H1 (cell line): ENCODE measurements around the gene POU6F2. TPM values are rescaled to one million over a fixed set of nuclear protein-coding genes. Genes with fewer than 3 reads are reported as not detected.

Experiments used
- CHD1 ChIP-seq: IDR thresholded peaks from 2 replicates; pipeline ENCODE4 v1.6.1; 2012; ENCODE audit warnings: low read depth, low read length, improper control_type of control experiment
- CHD7 ChIP-seq: fragments of 300-600 bp; sonication (generic); IDR thresholded peaks from 2 replicates; pipeline ENCODE4 v1.7.1; 2012; ENCODE audit warnings: low read length, moderate library complexity, mild to moderate bottlenecking, inconsistent platforms; ENCODE audit not compliant: insufficient replicate concordance
- CTBP2 ChIP-seq: IDR thresholded peaks from 2 replicates; pipeline ENCODE4 v1.7.0; 2011; ENCODE audit warnings: borderline replicate concordance, mild to moderate bottlenecking, moderate library complexity, mixed read lengths, low read length; ENCODE audit not compliant: insufficient read depth, insufficient read length
- EGR1 ChIP-seq: IDR thresholded peaks from 2 replicates; pipeline ENCODE4 v1.6.1; 2011; ENCODE audit warnings: low read depth, low read length, borderline replicate concordance
- KDM4A ChIP-seq: IDR thresholded peaks from one replicate; pipeline ENCODE4 v1.7.1; 2012; ENCODE audit warnings: low read depth, mild to moderate bottlenecking, moderate library complexity, low read length, inconsistent platforms; ENCODE audit not compliant: severe bottlenecking
- POLR2A ChIP-seq, 2 experiments: IDR thresholded peaks; 1 replicate in 1 of 2; 2 replicates in 1 of 2; pipeline ENCODE4 v1.6.1; 2011; ENCODE audit warnings: low read depth in 2 of 2, low read length in 2 of 2, mild to moderate bottlenecking in 2 of 2; ENCODE audit errors: control extremely low read depth in 1 of 2
- RBBP5 ChIP-seq: IDR thresholded peaks from 2 replicates; pipeline ENCODE4 v1.7.1; 2012; ENCODE audit warnings: low read depth, mild to moderate bottlenecking, inconsistent platforms, low read length, moderate library complexity, borderline replicate concordance
- SUZ12 ChIP-seq: fragments of 200-600 bp; sonication (generic); IDR thresholded peaks from 2 replicates; pipeline ENCODE4 v1.6.1; 2012; ENCODE audit warnings: mild to moderate bottlenecking, inconsistent platforms, low read length, moderate library complexity, mixed read lengths
- polyA plus RNA-seq, 7 experiments: library from polyadenylated mRNA; depleted of rRNA in 3 of 7; stranded (reverse) in 5 of 7; unstranded in 2 of 7; fragments of >200 nt in 5 of 7; fragments of 200-250 nt in 2 of 7; gene quantifications; 1 replicate in 5 of 7; 2 replicates in 1 of 7; 4 replicates in 1 of 7; pipeline versions ENCODE4 v1.2.1 to v1.2.3, GENCODE V29; 2011 to 2013; ENCODE audit warnings: missing spikeins in 2 of 7, mixed read lengths in 2 of 7
- total RNA-seq: library from RNA; stranded (reverse); fragmentation: NEBNext Ultra II Directional; extraction: Animal tissue kit (Norgen Biotek cat#: 25700); gene quantifications from 2 replicates; pipeline ENCODE4 v1.2.1, GENCODE V29; 2021
- TF ChIP-seq, protein P1 (sequence below): IDR thresholded peaks from 2 replicates; pipeline ENCODE4 v1.6.1; 2012; ENCODE audit warnings: inconsistent platforms

The POU6F2 gene
- total and polyA plus RNA-seq, 2 of the 8 experiments (the other 6 are each of a cell fraction or from before 2014, with no cell fraction given): 1.1 to 2.0 TPM

DNA sequence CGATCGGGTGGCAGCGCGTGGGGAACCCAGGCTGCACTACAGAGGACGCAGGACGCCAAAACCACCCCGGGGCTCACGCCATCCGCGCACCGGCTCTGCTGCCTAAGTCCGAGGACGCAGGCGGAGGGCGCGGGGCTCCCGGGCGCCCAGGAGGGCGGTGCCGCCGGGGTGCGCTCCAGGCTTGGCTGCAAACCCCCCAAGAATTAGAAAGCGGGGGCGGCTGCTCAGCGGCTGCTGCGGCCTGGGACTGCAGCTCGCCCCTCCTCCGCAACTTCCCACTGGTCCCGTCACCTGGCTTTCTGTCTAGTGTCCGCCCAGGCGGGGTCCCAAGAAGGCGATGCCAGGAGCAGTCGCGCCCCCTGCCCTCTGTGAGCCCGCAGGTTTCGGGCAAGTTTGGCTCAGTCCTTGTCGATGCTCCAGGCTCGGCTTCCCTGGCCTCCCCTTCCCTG lies 1.7 kb upstream of the POU6F2 start (continued):
- TF ChIP-seq EGR1 (peak; percentile 91), SUZ12 (0 out of 2 replicates have a peak, but pooled peaks have one; percentile 35), POLR2A (IDR thresholded peaks at IDR 0.05; ENCODE audit: control extremely low read depth in 1 of 2, low read depth in 2 of 2, low read length in 2 of 2) (0 out of 3 replicates have a peak, but pooled peaks of 1 of the 2 experiments have one; percentile 25), CTBP2 (no peak), KDM4A (peak; percentile 87), RBBP5 (peak; percentile 57; the same call in 1 of the 2 replicates), CHD7 (no peak), CHD1 (no peak)
- TF ChIP-seq, protein P1, sequence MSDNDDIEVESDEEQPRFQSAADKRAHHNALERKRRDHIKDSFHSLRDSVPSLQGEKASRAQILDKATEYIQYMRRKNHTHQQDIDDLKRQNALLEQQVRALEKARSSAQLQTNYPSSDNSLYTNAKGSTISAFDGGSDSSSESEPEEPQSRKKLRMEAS: no peak
